ENCODE results near the gene CTDNEP1. TPM values are rescaled to one million over a fixed set of nuclear protein-coding genes. Genes with fewer than 3 reads are reported as not detected.

Gene CTDNEP1
- total RNA-seq, 4 donors from 2014 or later = 71.5 to 150 (median 111) TPM

DNA sequence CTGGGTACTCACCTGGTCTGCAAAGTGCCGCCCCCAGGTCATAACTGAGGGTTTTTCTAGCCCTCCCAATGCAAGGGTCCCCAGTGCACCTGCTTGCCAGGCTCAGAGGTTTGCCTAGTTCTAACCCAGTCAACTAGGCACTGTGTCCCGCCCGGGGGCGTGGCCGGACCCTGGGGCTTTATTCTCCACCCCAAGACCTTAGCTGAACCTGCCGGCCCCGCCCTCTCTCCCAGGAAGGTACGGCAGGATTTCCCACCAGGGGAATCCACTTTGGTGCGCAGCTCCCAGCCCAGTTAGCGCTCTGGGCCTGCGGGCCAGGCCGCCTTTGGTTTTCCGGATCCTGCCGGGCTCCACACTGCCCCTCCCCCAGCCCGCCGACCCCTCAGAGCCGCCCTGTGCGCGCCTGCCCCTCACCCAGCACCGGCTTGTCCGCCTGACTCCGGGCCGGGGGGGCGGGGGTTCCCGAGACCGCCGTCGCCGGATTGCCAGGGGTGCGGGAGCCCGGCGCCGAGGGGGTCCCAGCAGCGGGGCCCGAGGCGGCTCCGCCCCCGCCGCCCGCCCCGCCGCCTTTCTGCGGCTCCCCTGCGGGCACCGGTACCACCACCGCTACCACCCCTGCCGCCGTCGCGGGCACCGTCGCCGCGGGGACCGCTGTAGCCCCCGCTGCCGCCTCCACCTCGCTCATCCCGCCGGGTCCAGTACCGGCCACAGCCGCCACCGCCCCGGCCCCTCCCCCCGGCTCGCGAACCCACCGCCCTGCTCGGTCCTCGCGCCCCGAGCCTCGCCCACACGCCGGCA lies 42.5 kb upstream of the CTDNEP1 start:
- H3K4me3 ChIP-seq = peak overlapping the region in 3 of 4 donors; percentile 39 to 52 (median 47)
- DNase-seq (peak; percentile 31 to 60), ATAC-seq (peak; percentile 2 to 3)
- H3K9me3 ChIP-seq = no peaks in the 10 kb centered on the region
- H3K4me1 ChIP-seq = peaks cover 47 to 57% of the 10 kb centered on the region in 2 donors
- no peaks in the 10 kb centered on the region for H3K27me3 ChIP-seq
- in situ Hi-C loops (cut with MboI; ENCODE audit: low sequenced_read_pairs in 4 of 4) (no loop called here), intact Hi-C loops (cut with DNase I; ENCODE audit: low total_unique reads) (no loop called here)
- H3K27ac ChIP-seq = peak overlapping the region; percentile 95 to 100 (median 98)
- peak; percentile 46 to 52 for TF ChIP-seq POLR2A (IDR thresholded peaks at IDR 0.05)
- TF ChIP-seq, protein P1, sequence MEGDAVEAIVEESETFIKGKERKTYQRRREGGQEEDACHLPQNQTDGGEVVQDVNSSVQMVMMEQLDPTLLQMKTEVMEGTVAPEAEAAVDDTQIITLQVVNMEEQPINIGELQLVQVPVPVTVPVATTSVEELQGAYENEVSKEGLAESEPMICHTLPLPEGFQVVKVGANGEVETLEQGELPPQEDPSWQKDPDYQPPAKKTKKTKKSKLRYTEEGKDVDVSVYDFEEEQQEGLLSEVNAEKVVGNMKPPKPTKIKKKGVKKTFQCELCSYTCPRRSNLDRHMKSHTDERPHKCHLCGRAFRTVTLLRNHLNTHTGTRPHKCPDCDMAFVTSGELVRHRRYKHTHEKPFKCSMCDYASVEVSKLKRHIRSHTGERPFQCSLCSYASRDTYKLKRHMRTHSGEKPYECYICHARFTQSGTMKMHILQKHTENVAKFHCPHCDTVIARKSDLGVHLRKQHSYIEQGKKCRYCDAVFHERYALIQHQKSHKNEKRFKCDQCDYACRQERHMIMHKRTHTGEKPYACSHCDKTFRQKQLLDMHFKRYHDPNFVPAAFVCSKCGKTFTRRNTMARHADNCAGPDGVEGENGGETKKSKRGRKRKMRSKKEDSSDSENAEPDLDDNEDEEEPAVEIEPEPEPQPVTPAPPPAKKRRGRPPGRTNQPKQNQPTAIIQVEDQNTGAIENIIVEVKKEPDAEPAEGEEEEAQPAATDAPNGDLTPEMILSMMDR (IDR thresholded peaks at IDR 0.05 in 4 of 5, conservative IDR thresholded peaks at IDR 0.05 in 1 of 5) = peak in 1 of 5 experiments; percentile 19
- H3K36me3 ChIP-seq = no peaks in the 10 kb centered on the region

- Histone ChIP-seq H3K27ac (peak overlapping the region; percentile 95 to 100 (median 98)), H3K4me1 (peaks cover 47 to 57% of the 10 kb centered on the region in 2 donors), H3K27me3 (no peaks in the 10 kb centered on the region), H3K9me3 (no peaks in the 10 kb centered on the region), H3K4me3 (no peak overlapping the region), H3K36me3 (no peaks in the 10 kb centered on the region)
- peak; percentile 31 to 64 for DNase-seq
- in situ Hi-C loops (cut with MboI; ENCODE audit: low sequenced_read_pairs in 4 of 4) = no loop called here
- intact Hi-C loops (cut with DNase I; ENCODE audit: low total_unique reads) = no loop called here
- TF ChIP-seq POLR2A (IDR thresholded peaks at IDR 0.05) = no peak
- TF ChIP-seq, protein P1 (IDR thresholded peaks at IDR 0.05 in 4 of 5, conservative IDR thresholded peaks at IDR 0.05 in 1 of 5) = no peak
- peak in 1 of 2 donors; percentile 0 for ATAC-seq
Observed at GRCh38 chr17:7293159-7293558, 41.6 kb upstream of the CTDNEP1 start.

DNA sequence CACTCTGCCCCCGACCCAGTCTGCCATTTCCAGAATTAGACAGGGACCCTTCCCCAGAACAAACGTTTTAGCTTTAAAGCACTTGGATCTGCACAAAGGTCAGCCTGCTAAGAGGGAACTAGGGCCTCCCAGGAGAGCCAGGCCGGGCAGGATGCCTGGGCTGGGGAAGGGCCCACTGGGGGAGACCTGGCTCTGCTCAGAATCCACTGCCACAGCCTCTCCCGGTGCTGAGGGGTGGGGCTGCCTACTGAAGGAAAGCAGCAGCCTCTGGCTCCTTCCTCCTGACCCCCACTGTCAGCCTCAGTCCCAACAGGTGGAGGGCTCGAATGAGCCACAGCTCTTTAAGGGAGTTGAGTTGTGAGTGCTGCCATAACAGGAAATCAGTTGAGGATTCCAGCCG lies 41.2 kb upstream of the CTDNEP1 start:
- DNase-seq (peak in 1 of 2 donors; percentile 56), ATAC-seq (no peak)
- in situ Hi-C loops (cut with MboI; ENCODE audit: low sequenced_read_pairs in 4 of 4) (no loop called here), intact Hi-C loops (cut with DNase I; ENCODE audit: low total_unique reads) (no loop called here)
- H3K36me3 ChIP-seq = no peaks in the 10 kb centered on the region
- TF ChIP-seq POLR2A (IDR thresholded peaks at IDR 0.05) = no peak
- TF ChIP-seq, protein P1 (IDR thresholded peaks at IDR 0.05 in 4 of 5, conservative IDR thresholded peaks at IDR 0.05 in 1 of 5) = no peak
- peaks cover 47 to 57% of the 10 kb centered on the region in 2 donors for H3K4me1 ChIP-seq
- no peak overlapping the region for H3K4me3 ChIP-seq
- peak overlapping the region; percentile 95 to 100 (median 98) for H3K27ac ChIP-seq
- no peaks in the 10 kb centered on the region for H3K27me3 ChIP-seq
- H3K9me3 ChIP-seq = no peaks in the 10 kb centered on the region

DNA sequence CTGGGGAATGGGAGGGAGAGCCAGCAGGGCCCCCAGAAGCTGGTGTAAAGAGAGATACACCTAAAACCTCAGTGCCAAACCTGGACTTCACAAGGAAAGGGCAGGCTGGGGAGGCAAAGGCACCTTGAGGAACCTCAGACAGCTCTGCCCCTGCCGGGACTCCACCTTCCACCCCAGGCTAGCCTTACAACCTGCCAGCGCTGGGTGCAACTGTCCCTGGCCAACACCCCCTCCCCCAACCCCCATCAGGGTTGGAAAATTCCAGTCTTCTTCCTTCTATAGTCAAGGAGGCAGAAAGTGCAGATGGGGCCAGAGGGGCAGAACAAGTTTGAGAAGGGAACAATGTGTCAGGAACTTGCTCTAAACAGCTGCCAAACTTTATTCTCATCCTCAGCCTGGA lies 40.7 kb upstream of the CTDNEP1 start:
- H3K36me3 ChIP-seq = no peaks in the 10 kb centered on the region
- ATAC-seq = no peak
- no peaks in the 10 kb centered on the region for H3K9me3 ChIP-seq
- peak; percentile 2 to 13 for TF ChIP-seq POLR2A (IDR thresholded peaks at IDR 0.05)
- TF ChIP-seq, protein P1 (IDR thresholded peaks at IDR 0.05 in 4 of 5, conservative IDR thresholded peaks at IDR 0.05 in 1 of 5) = no peak
- intact Hi-C loops (cut with DNase I; ENCODE audit: low total_unique reads) = no loop called here
- H3K4me1 ChIP-seq = peaks cover 47 to 57% of the 10 kb centered on the region in 2 donors
- in situ Hi-C loops (cut with MboI; ENCODE audit: low sequenced_read_pairs in 4 of 4) = no loop called here
- peak overlapping the region; percentile 95 to 100 (median 98) for H3K27ac ChIP-seq
- peak in 1 of 2 donors; percentile 58 for DNase-seq
- H3K27me3 ChIP-seq = no peaks in the 10 kb centered on the region
- H3K4me3 ChIP-seq = no peak overlapping the region
